Esophagus squamous epithelium (tissue), 5 donors: ENCODE results near the gene SLC45A2. TPM values are rescaled to one million over a fixed set of nuclear protein-coding genes. Genes with fewer than 3 reads are reported as not detected.
"Not testable (repeated sequence)": the region's sequence is repeated elsewhere in the genome, so short reads cannot be mapped to it uniquely, and the experiment has no call there.

Experiments used
- DNase-seq: peaks from one replicate; lab custom pipeline; 2025; lab: John Stamatoyannopoulos, UW
- H3K27ac ChIP-seq, 4 donors: fragments of 200-600 bp; sonication (generic); one replicate each; pipeline ENCODE4 v1.5.1; 2016 to 2019; ENCODE audit warnings: mild to moderate bottlenecking in 1 of 4
- H3K27me3 ChIP-seq, 4 donors: fragments of 200-600 bp; sonication (generic); 1 replicate in 3 of 4; 2 replicates in 1 of 4; pipeline versions ENCODE4 v1.5.1 to v1.6.0; 2017 to 2021; ENCODE audit warnings: antibody characterized with exemption in 1 of 4
- H3K36me3 ChIP-seq, 3 donors: fragments of 200-600 bp; sonication (generic); one replicate each; pipeline ENCODE4 v1.5.1; 2016 to 2019
- H3K4me1 ChIP-seq, 3 donors: fragments of 200-600 bp; sonication (generic); one replicate each; pipeline ENCODE4 v1.5.1; 2017 to 2019
- H3K4me3 ChIP-seq, 4 donors: fragments of 200-600 bp; sonication (generic); 1 replicate in 3 of 4; 2 replicates in 1 of 4; pipeline ENCODE4 v1.5.1; 2016 to 2019; ENCODE audit warnings: mild to moderate bottlenecking in 2 of 4, moderate library complexity in 1 of 4
- H3K9me3 ChIP-seq, 3 donors: fragments of 200-600 bp; sonication (generic); one replicate each; pipeline ENCODE4 v1.5.1; 2016 to 2019
- CTCF ChIP-seq, 6 experiments: fragments of 450-650 bp in 4 of 6; fragments of 200-600 bp in 2 of 6; sonication (generic) in 2 of 6; IDR thresholded peaks; one replicate each; pipeline ENCODE4 v1.5.1; 2016 to 2019; ENCODE audit warnings: antibody characterized with exemption in 6 of 6, mild to moderate bottlenecking in 4 of 6, moderate library complexity in 4 of 6
- POLR2A ChIP-seq, 4 donors: fragments of 450-650 bp; IDR thresholded peaks; one replicate each; pipeline ENCODE4 v1.6.1; 2017; ENCODE audit warnings: antibody characterized with exemption in 4 of 4, mild to moderate bottlenecking in 4 of 4, moderate library complexity in 3 of 4
- WGBS, 2 donors: methylation state at CpG; one replicate each; pipeline ENCODE4 v1.1.5; 2018; 5-methylcytosine and 5-hydroxymethylcytosine counted together
- intact Hi-C: fragments of 100-400 bp; cut with DNase I; formaldehyde crosslinking; loops from one replicate; pipeline ENCODE4 v1.15.0; 2022
- total RNA-seq, 4 donors: library from RNA; depleted of rRNA; stranded (reverse); fragments of >200 nt; gene quantifications; one replicate each; pipeline ENCODE4 v1.1.0, GENCODE V29; 2016
- donor health status: DM: yes; HTN: yes; CAD: no.

SLC45A2 gene
- total RNA-seq, 4 donors from 2014 or later: 0.19 TPM; not detected in 3

GRCh38 chr5:33958176-33958575, 26.3 kb downstream of the SLC45A2 start:
- Histone ChIP-seq H3K36me3 (no peaks in the 10 kb centered on the region), H3K9me3 (peaks cover 0 to 5% (median 0%) of the 10 kb centered on the region in 3 donors)
- 56 to 72% methylated on average over 2 of the region's 2 CpGs for WGBS, 2 donors

GRCh38 chr5:33957577-33958150, 26.8 kb downstream of the SLC45A2 start:
- WGBS, 2 donors: 49 to 62% methylated on average over 2 of the region's 2 CpGs

More at GRCh38 chr5:33958176-33958575, 26.3 kb downstream of the SLC45A2 start:
- Histone ChIP-seq H3K4me1 (no peaks in the 10 kb centered on the region), H3K27me3 (no peaks in the 10 kb centered on the region), H3K27ac (no peak overlapping the region), H3K4me3 (no peak overlapping the region)
- no peak for TF ChIP-seq CTCF (IDR thresholded peaks at IDR 0.05)
- no peak for TF ChIP-seq POLR2A (IDR thresholded peaks at IDR 0.05)
- DNase-seq: no peak
- intact Hi-C loops: no loop called here

GRCh38 chr5:33952175-33952574, 32.3 kb downstream of the SLC45A2 start:
- H3K27ac ChIP-seq, intact Hi-C loops, H3K27me3 ChIP-seq, H3K36me3 ChIP-seq, H3K4me1 ChIP-seq, H3K4me3 ChIP-seq, H3K9me3 ChIP-seq, DNase-seq: not testable (repeated sequence)
- WGBS, 2 donors: 71 to 75% methylated on average over 5 of the region's 5 CpGs

More at GRCh38 chr5:33957577-33958150, 26.8 kb downstream of the SLC45A2 start:
- intact Hi-C loops: no loop called here
- Histone ChIP-seq H3K36me3 (no peaks in the 10 kb centered on the region), H3K27me3 (no peaks in the 10 kb centered on the region), H3K4me1 (no peaks in the 10 kb centered on the region), H3K4me3 (no peak overlapping the region), H3K27ac (no peak overlapping the region), H3K9me3 (peaks cover 0 to 5% (median 0%) of the 10 kb centered on the region in 3 donors)
- TF ChIP-seq POLR2A (IDR thresholded peaks at IDR 0.05) (no peak), CTCF (IDR thresholded peaks at IDR 0.05) (no peak)
- DNase-seq: no peak

- 63 to 72% methylated on average over 3 to 12 of the region's 12 CpGs for WGBS, 2 donors
- no peak for DNase-seq
- H3K36me3 ChIP-seq: no peaks in the 10 kb centered on the region
Observed at GRCh38 chr5:33944543-33945132, 39.9 kb downstream of the SLC45A2 start.

GRCh38 chr5:33941090-33941489, 43.4 kb downstream of the SLC45A2 start:
- DNase-seq: no peak
- Histone ChIP-seq H3K9me3 (no peaks in the 10 kb centered on the region), H3K27me3 (peaks cover 0 to 83% (median 17%) of the 10 kb centered on the region in 4 donors), H3K36me3 (no peaks in the 10 kb centered on the region), H3K4me1 (peaks cover 0 to 18% (median 6%) of the 10 kb centered on the region in 3 donors), H3K27ac (no peak overlapping the region), H3K4me3 (no peak overlapping the region)
- intact Hi-C loops: no loop called here
- TF ChIP-seq POLR2A (IDR thresholded peaks at IDR 0.05): no peak
- no peak for TF ChIP-seq CTCF (IDR thresholded peaks at IDR 0.05)
- WGBS, 2 donors: 76 to 78% methylated on average over 4 to 5 of the region's 5 CpGs

More at GRCh38 chr5:33944543-33945132, 39.9 kb downstream of the SLC45A2 start:
- H3K27ac ChIP-seq: no peak overlapping the region
- no peaks in the 10 kb centered on the region for H3K9me3 ChIP-seq
- TF ChIP-seq CTCF (IDR thresholded peaks at IDR 0.05) (no peak), POLR2A (IDR thresholded peaks at IDR 0.05) (no peak)
- no peak overlapping the region for H3K4me3 ChIP-seq
- H3K4me1 ChIP-seq: no peaks in the 10 kb centered on the region
- H3K27me3 ChIP-seq: peaks cover 0 to 53% (median 0%) of the 10 kb centered on the region in 4 donors
- intact Hi-C loops: no loop called here
